GM19324 (cell line): ENCODE data around the gene KCNG1.

Source experiments
- ATAC-seq: cut with Tn5 transposase; IDR thresholded peaks from one replicate; pipeline ENCODE4 v1.9.1; 2021; ENCODE audit warnings: mild to moderate bottlenecking, moderate library complexity; ENCODE audit not compliant: unreplicated experiment, low FRiP score

KCNG1 gene

GRCh38 chr20:51014797-51015722, 7.8 kb downstream of the KCNG1 start:
- ATAC-seq, result no peak

- no peak for ATAC-seq
These were observed 9.2 kb downstream of the KCNG1 start for GRCh38 chr20:51013577-51014330.

- ATAC-seq, result no peak
These were observed 10.6 kb downstream of the KCNG1 start for GRCh38 chr20:51012357-51012756.

- no peak for ATAC-seq
These were observed 11.4 kb downstream of the KCNG1 start for GRCh38 chr20:51011479-51011878.

GRCh38 chr20:51010932-51011331, 12.0 kb downstream of the KCNG1 start:
- ATAC-seq, result no peak

GRCh38 chr20:51010043-51010365, 12.9 kb downstream of the KCNG1 start:
- no peak for ATAC-seq

GRCh38 chr20:51009303-51010042, 13.4 kb downstream of the KCNG1 start:
- ATAC-seq, result no peak

- no peak for ATAC-seq
These were observed 14.2 kb downstream of the KCNG1 start for GRCh38 chr20:51008718-51009117.

- no peak for ATAC-seq
These were observed 17.7 kb downstream of the KCNG1 start for GRCh38 chr20:51005214-51005613.

GRCh38 chr20:51004781-51005180, 18.1 kb downstream of the KCNG1 start:
- ATAC-seq, result no peak

- ATAC-seq, result no peak
These were observed 18.6 kb downstream of the KCNG1 start for GRCh38 chr20:51004305-51004727.

GRCh38 chr20:51003753-51004152, 19.2 kb downstream of the KCNG1 start:
- no peak for ATAC-seq

- ATAC-seq, result no peak
These were observed 20.3 kb downstream of the KCNG1 start for GRCh38 chr20:51002633-51003032.

- ATAC-seq, result no peak
These were observed 21.3 kb downstream of the KCNG1 start for GRCh38 chr20:51001430-51002265.

GRCh38 chr20:50999355-50999754, 23.6 kb downstream of the KCNG1 start:
- ATAC-seq, result no peak

GRCh38 chr20:50996901-50997865, 25.7 kb downstream of the KCNG1 start:
- no peak for ATAC-seq

- no peak for ATAC-seq
These were observed 27.4 kb downstream of the KCNG1 start for GRCh38 chr20:50995506-50995905.

GRCh38 chr20:50993876-50994275, 29.0 kb downstream of the KCNG1 start:
- ATAC-seq, result no peak
